Stimulated activated naive B cell treated with anti-CD40 and anti-IgM and Interleukin-4, amounts not matched to agents 10 μg/mL and 1 μg/mL and 100 μg/mL, for 72 hours (primary cell): ENCODE results near the gene TDRD10.

Experiments used
- ATAC-seq, 2 donors: fragments of 150-1000 bp; cut with Tn5 transposase; replicated peaks; 2 replicates each; pipeline ENCODE4 v1.10.0; 2021; ENCODE audit warnings: moderate library complexity in 1 of 2
- DNase-seq: peaks from one replicate; pipeline ENCODE4 v3.0.0; 2021
- H3K27ac Mint-ChIP-seq: one replicate; pipeline ENCODE4 v1.8.0; 2022; ENCODE audit warnings: mild to moderate bottlenecking, mixed read lengths
- H3K27me3 Mint-ChIP-seq, 2 donors: one replicate each; pipeline ENCODE4 v1.8.0; 2022; ENCODE audit warnings: mixed read lengths in 2 of 2
- H3K36me3 Mint-ChIP-seq, 2 donors: one replicate each; pipeline ENCODE4 v1.8.0; 2022; ENCODE audit warnings: mixed read lengths in 2 of 2, mild to moderate bottlenecking in 1 of 2
- H3K4me1 Mint-ChIP-seq, 2 donors: one replicate each; pipeline ENCODE4 v1.8.0; 2022; ENCODE audit warnings: mixed read lengths in 2 of 2, mild to moderate bottlenecking in 1 of 2
- H3K4me3 Mint-ChIP-seq, 2 donors: one replicate each; pipeline ENCODE4 v1.8.0; 2022; ENCODE audit warnings: mild to moderate bottlenecking in 2 of 2, mixed read lengths in 2 of 2, moderate library complexity in 1 of 2
- H3K9me3 Mint-ChIP-seq, 2 donors: one replicate each; pipeline ENCODE4 v1.8.0; 2022; ENCODE audit warnings: mixed read lengths in 2 of 2, mild to moderate bottlenecking in 1 of 2

The TDRD10 gene

GRCh38 chr1:154577346-154578057, 75.5 kb downstream of the TDRD10 start:
- Mint-ChIP-seq H3K4me1 (peaks cover 7 to 8% of the 10 kb centered on the region in 2 donors), H3K9me3 (no peaks in the 10 kb centered on the region), H3K36me3 (peaks cover 18 to 34% of the 10 kb centered on the region in 2 donors), H3K4me3 (no peak overlapping the region), H3K27ac (no peak overlapping the region), H3K27me3 (peaks cover 6 to 9% of the 10 kb centered on the region in 2 donors)
- DNase-seq (no peak), ATAC-seq (no peak)

DNA sequence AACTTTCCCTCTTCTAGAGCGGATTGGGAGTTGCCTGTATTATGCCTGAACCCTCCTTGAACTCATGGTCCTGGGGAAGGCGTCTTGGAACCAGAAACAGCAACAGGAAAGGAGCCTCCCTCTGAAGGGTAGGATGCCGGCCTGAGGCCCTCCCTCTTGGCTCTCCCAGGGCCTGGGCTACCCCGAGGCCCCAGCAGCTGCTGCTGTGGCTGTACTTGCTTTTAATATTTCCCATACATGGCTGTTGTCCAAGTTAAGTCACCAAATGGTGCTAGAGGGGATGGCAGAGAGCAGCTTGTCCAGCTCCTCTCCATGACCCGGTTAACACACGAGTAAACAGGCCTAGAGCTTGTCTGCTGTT, 76.0 kb downstream of the TDRD10 start:
- H3K4me1 Mint-ChIP-seq, result peaks cover 7 to 8% of the 10 kb centered on the region in 2 donors
- ATAC-seq (no peak), DNase-seq (no peak)
- peak overlapping the region; percentile 38 for H3K27ac Mint-ChIP-seq
- H3K27me3 Mint-ChIP-seq, result peaks cover under 1 to 5% of the 10 kb centered on the region in 2 donors
- H3K9me3 Mint-ChIP-seq, result no peaks in the 10 kb centered on the region
- H3K36me3 Mint-ChIP-seq, result peaks cover 18 to 34% of the 10 kb centered on the region in 2 donors
- no peak overlapping the region for H3K4me3 Mint-ChIP-seq

DNA sequence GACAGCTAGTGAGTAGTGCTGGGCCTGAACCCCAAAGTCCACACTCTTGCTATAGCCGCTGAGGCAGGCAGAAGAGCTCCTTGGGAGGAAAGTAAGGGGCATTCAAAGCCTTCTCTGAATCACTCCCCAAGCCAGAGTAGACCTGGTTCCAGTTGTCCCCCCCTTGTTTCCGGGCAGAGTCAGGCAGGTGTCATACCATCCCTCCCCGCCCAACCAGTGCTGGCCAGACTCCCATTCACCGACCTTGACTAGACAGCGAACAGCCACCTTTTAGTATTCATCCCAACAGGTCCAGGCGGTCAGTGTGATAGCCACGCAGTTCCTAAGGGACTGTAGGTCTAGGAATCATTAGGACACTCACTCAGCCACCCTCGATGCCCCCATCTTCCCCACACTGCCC, 77.4 kb downstream of the TDRD10 start:
- ATAC-seq, result no peak
- DNase-seq, result no peak
- Mint-ChIP-seq H3K27ac (no peak overlapping the region), H3K4me3 (no peak overlapping the region), H3K27me3 (no peaks in the 10 kb centered on the region), H3K9me3 (no peaks in the 10 kb centered on the region), H3K36me3 (peaks cover 25 to 42% of the 10 kb centered on the region in 2 donors), H3K4me1 (peaks cover 11 to 12% of the 10 kb centered on the region in 2 donors)

- H3K4me3 Mint-ChIP-seq, result no peak overlapping the region
- H3K36me3 Mint-ChIP-seq, result peaks cover 42 to 55% of the 10 kb centered on the region in 2 donors
- H3K27me3 Mint-ChIP-seq, result no peaks in the 10 kb centered on the region
- H3K9me3 Mint-ChIP-seq, result no peaks in the 10 kb centered on the region
- H3K4me1 Mint-ChIP-seq, result peaks cover 17 to 25% of the 10 kb centered on the region in 2 donors
- ATAC-seq (no peak), DNase-seq (no peak)
- peak overlapping the region; percentile 25 for H3K27ac Mint-ChIP-seq
These were observed 79.7 kb downstream of the TDRD10 start for GRCh38 chr1:154581766-154582165.

DNA sequence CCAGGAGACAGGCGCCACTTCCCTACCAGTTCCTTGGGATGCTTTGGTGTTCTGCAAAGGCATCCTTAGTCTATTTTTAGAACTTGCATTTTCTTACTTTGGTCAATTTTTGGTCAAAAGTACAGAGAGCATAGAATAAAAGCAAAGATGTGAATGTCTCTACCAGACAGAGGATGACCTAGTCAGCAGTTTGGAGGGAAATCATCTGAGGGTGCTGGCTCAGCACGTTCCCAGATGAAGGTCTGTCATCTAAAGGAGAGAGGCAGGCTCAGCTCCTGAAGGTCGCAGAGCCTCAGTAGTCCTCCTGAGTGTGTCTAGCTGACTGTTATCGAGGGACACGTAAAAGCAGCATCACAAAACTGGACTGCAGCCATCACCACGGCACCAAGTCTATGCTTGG, 80.9 kb downstream of the TDRD10 start:
- Mint-ChIP-seq H3K36me3 (peaks cover 48 to 67% of the 10 kb centered on the region in 2 donors), H3K4me1 (peaks cover 17 to 25% of the 10 kb centered on the region in 2 donors), H3K27me3 (no peaks in the 10 kb centered on the region), H3K9me3 (no peaks in the 10 kb centered on the region), H3K4me3 (no peak overlapping the region), H3K27ac (peak overlapping the region; percentile 22)
- ATAC-seq (no peak), DNase-seq (no peak)

DNA sequence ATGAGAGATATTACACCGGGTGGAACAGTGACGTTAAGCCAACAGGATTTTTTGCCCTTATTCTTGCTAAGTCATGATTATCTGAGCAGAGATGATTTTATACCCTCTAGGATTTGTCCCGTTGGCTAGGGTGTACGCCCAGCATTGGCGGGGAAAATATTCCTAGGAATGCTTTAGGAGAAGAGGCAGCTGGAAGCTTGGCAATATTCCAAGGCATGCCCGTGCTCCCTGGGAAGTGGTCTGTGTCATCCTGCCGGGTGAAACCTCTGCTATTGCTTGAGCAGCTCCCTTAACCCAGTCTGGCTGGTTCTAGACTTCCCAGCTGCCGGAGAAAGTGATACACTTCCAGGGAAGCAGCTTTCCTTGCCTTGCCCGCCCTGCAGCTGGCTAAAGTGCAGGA, 81.8 kb downstream of the TDRD10 start:
- no peaks in the 10 kb centered on the region for H3K9me3 Mint-ChIP-seq
- H3K27ac Mint-ChIP-seq, result peak overlapping the region; percentile 42
- DNase-seq (no peak), ATAC-seq (no peak)
- H3K36me3 Mint-ChIP-seq, result peaks cover 49 to 68% of the 10 kb centered on the region in 2 donors
- no peak overlapping the region for H3K4me3 Mint-ChIP-seq
- H3K4me1 Mint-ChIP-seq, result peaks cover 17 to 25% of the 10 kb centered on the region in 2 donors
- H3K27me3 Mint-ChIP-seq, result no peaks in the 10 kb centered on the region

GRCh38 chr1:154584267-154584994, 82.4 kb downstream of the TDRD10 start:
- no peaks in the 10 kb centered on the region for H3K27me3 Mint-ChIP-seq
- DNase-seq (no peak), ATAC-seq (peak; percentile 74 to 85)
- H3K4me3 Mint-ChIP-seq, result no peak overlapping the region
- peaks cover 52 to 68% of the 10 kb centered on the region in 2 donors for H3K36me3 Mint-ChIP-seq
- H3K9me3 Mint-ChIP-seq, result no peaks in the 10 kb centered on the region
- H3K4me1 Mint-ChIP-seq, result peaks cover 17 to 25% of the 10 kb centered on the region in 2 donors
- no peak overlapping the region for H3K27ac Mint-ChIP-seq

GRCh38 chr1:154586231-154586630, 84.2 kb downstream of the TDRD10 start:
- ATAC-seq (no peak), DNase-seq (no peak)
- Mint-ChIP-seq H3K4me3 (no peak overlapping the region), H3K36me3 (peaks cover 56 to 69% of the 10 kb centered on the region in 2 donors), H3K9me3 (no peaks in the 10 kb centered on the region), H3K27me3 (no peaks in the 10 kb centered on the region), H3K4me1 (peaks cover 15 to 25% of the 10 kb centered on the region in 2 donors), H3K27ac (peak overlapping the region; percentile 60)

DNA sequence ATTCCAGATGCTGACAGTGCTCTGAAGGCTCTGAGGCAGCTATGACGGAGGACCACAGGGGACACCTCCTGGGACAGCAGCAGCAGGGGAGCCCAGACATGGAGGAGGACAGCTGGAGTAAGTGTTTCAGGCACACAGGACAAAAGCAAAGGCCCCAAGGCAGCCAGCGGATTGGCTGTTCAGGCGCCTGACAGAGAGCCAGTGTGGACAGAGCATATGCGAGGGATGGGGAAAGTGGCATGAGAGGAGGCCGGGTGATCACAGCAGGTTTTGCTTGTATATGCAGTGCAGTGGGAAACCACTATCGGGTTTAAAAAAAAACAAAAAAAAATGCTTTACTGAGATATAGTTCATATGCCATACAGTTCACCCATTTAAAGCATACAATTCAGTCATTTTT, 84.6 kb downstream of the TDRD10 start:
- no peak overlapping the region for H3K4me3 Mint-ChIP-seq
- peaks cover 59 to 73% of the 10 kb centered on the region in 2 donors for H3K36me3 Mint-ChIP-seq
- no peaks in the 10 kb centered on the region for H3K27me3 Mint-ChIP-seq
- ATAC-seq (no peak), DNase-seq (no peak)
- H3K4me1 Mint-ChIP-seq, result peaks cover 15 to 25% of the 10 kb centered on the region in 2 donors
- H3K27ac Mint-ChIP-seq, result peak overlapping the region; percentile 60
- H3K9me3 Mint-ChIP-seq, result no peaks in the 10 kb centered on the region

GRCh38 chr1:154589780-154590179, 87.8 kb downstream of the TDRD10 start:
- H3K4me3 Mint-ChIP-seq, result no peak overlapping the region
- H3K9me3 Mint-ChIP-seq, result no peaks in the 10 kb centered on the region
- H3K27me3 Mint-ChIP-seq, result no peaks in the 10 kb centered on the region
- peaks cover 10 to 16% of the 10 kb centered on the region in 2 donors for H3K4me1 Mint-ChIP-seq
- peaks cover 64 to 78% of the 10 kb centered on the region in 2 donors for H3K36me3 Mint-ChIP-seq
- ATAC-seq (no peak), DNase-seq (no peak)
- peak overlapping the region; percentile 43 for H3K27ac Mint-ChIP-seq

DNA sequence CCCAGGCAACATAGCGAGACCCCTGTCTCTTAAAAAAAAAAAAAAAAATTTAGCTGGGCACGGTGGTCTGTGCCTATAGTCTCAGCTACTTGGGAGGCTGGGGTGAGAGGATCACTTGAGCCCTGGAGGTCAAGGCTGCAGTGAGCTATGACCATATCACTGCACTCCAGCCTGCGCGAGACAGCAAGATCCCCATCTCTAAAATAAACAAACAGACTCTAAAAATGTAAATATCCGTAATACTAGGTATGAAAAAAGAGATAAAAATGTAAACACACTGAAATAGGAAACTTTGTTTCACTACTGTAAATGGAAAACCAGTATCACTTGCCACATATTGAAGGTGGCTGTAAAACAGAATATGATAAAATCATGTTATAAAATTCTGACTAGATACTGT, 88.7 kb downstream of the TDRD10 start:
- no peaks in the 10 kb centered on the region for H3K27me3 Mint-ChIP-seq
- no peak overlapping the region for H3K4me3 Mint-ChIP-seq
- no peak overlapping the region for H3K27ac Mint-ChIP-seq
- DNase-seq (no peak), ATAC-seq (no peak)
- peaks cover under 1 to 6% of the 10 kb centered on the region in 2 donors for H3K4me1 Mint-ChIP-seq
- peaks cover 57 to 72% of the 10 kb centered on the region in 2 donors for H3K36me3 Mint-ChIP-seq
- H3K9me3 Mint-ChIP-seq, result no peaks in the 10 kb centered on the region

GRCh38 chr1:154591206-154591605, 89.2 kb downstream of the TDRD10 start:
- Mint-ChIP-seq H3K27ac (no peak overlapping the region), H3K27me3 (no peaks in the 10 kb centered on the region), H3K4me1 (peaks cover 0 to 2% of the 10 kb centered on the region in 2 donors), H3K4me3 (no peak overlapping the region), H3K9me3 (no peaks in the 10 kb centered on the region), H3K36me3 (peaks cover 52 to 67% of the 10 kb centered on the region in 2 donors)
- ATAC-seq (no peak), DNase-seq (no peak)

GRCh38 chr1:154593390-154593789, 91.4 kb downstream of the TDRD10 start:
- DNase-seq, result no peak
- H3K4me1 Mint-ChIP-seq, result peaks cover 0 to 14% of the 10 kb centered on the region in 2 donors
- H3K27ac Mint-ChIP-seq, result no peak overlapping the region
- H3K4me3 Mint-ChIP-seq, result no peak overlapping the region
- H3K36me3 Mint-ChIP-seq, result peaks cover 53 to 56% of the 10 kb centered on the region in 2 donors
- no peak for ATAC-seq
- H3K27me3 Mint-ChIP-seq, result no peaks in the 10 kb centered on the region
- no peaks in the 10 kb centered on the region for H3K9me3 Mint-ChIP-seq

DNA sequence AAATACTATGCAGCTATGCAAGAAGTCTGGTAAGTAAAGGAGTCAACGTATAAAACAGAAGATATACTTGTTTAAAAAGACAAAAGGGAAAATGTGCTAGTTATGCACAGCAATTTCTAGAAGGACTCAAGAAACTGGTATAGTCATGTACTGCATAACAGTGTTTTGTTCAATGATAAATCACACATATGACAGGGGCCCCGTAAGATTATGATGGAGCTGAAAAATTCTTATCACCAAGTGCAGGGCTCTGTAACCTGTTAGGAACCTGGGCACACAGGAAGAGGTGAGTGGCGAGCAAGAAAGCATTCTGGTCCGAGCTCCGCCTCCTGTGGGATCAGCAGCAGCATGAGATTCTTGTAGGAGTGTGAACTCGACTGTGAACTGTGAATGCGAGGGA, 92.8 kb downstream of the TDRD10 start:
- Mint-ChIP-seq H3K4me1 (peaks cover 5 to 26% of the 10 kb centered on the region in 2 donors), H3K27ac (no peak overlapping the region), H3K9me3 (no peaks in the 10 kb centered on the region), H3K27me3 (no peaks in the 10 kb centered on the region), H3K4me3 (no peak overlapping the region), H3K36me3 (peaks cover 44 to 50% of the 10 kb centered on the region in 2 donors)
- ATAC-seq (no peak), DNase-seq (no peak)

DNA sequence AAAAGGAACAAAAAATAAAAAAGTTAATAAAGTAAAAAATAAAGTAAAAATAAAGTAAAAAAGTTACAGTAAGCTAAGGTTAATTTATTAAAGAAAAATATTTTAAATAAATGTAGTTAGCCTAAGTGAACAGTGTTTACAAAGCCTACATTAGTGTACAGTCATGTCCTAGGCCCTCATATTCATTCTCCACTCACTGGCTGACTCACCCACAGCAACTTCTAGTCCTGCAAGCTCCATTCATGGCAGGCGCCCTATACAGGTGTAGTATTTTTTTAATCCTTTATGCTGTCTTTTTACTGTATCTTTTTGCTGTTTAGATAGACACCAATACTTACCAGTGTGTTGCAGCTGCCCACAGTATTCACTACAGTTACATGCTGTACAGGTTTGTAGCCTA, 93.6 kb downstream of the TDRD10 start:
- Mint-ChIP-seq H3K27me3 (no peaks in the 10 kb centered on the region), H3K36me3 (peaks cover 47 to 55% of the 10 kb centered on the region in 2 donors), H3K27ac (no peak overlapping the region), H3K4me3 (no peak overlapping the region), H3K9me3 (no peaks in the 10 kb centered on the region), H3K4me1 (peaks cover 11 to 34% of the 10 kb centered on the region in 2 donors)
- ATAC-seq, result no peak
- no peak for DNase-seq
